ENCODE data around the gene SLC28A3.

Gene SLC28A3

GRCh38 chr9:84261070-84261746 lies 79.3 kb downstream of the SLC28A3 start:
- Mint-ChIP-seq H3K9me3 (ENCODE audit: low read depth) (no peaks in the 10 kb centered on the region), H3K27me3 (peaks cover 1% of the 10 kb centered on the region), H3K27ac (no peak overlapping the region), H3K4me3 (no peak overlapping the region), H3K4me1 (ENCODE audit: low read depth) (peaks cover 8% of the 10 kb centered on the region), H3K36me3 (no peaks in the 10 kb centered on the region)

DNA sequence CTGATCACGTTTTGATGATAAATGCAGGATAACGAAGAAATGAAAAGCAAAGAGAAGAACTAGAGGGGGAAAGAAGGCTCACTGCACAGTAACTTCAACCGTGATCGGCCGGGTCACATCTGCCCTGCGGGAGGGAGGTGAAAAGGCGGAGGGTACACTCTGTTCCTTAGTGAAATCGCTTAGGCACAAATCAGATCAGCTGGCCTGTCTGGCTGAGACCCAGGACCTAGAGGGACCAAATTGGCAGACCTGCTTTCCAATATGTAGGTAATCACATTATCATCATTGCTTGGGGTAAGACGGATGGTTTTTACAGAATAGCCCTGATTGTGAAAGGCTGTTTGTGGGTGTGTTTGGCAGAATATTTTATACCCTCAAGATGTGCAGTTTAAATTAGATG lies 82.2 kb downstream of the SLC28A3 start:
- H3K27me3 Mint-ChIP-seq = peaks cover 1% of the 10 kb centered on the region
- no peak overlapping the region for H3K27ac Mint-ChIP-seq
- H3K4me3 Mint-ChIP-seq = no peak overlapping the region
- H3K4me1 Mint-ChIP-seq (ENCODE audit: low read depth) = peaks cover 4% of the 10 kb centered on the region
- no peaks in the 10 kb centered on the region for H3K9me3 Mint-ChIP-seq (ENCODE audit: low read depth)
- no peaks in the 10 kb centered on the region for H3K36me3 Mint-ChIP-seq

GRCh38 chr9:84255696-84256095 lies 84.9 kb downstream of the SLC28A3 start:
- Mint-ChIP-seq H3K36me3 (no peaks in the 10 kb centered on the region), H3K27me3 (no peaks in the 10 kb centered on the region), H3K9me3 (ENCODE audit: low read depth) (no peaks in the 10 kb centered on the region), H3K27ac (no peak overlapping the region), H3K4me3 (no peak overlapping the region), H3K4me1 (ENCODE audit: low read depth) (no peaks in the 10 kb centered on the region)

DNA sequence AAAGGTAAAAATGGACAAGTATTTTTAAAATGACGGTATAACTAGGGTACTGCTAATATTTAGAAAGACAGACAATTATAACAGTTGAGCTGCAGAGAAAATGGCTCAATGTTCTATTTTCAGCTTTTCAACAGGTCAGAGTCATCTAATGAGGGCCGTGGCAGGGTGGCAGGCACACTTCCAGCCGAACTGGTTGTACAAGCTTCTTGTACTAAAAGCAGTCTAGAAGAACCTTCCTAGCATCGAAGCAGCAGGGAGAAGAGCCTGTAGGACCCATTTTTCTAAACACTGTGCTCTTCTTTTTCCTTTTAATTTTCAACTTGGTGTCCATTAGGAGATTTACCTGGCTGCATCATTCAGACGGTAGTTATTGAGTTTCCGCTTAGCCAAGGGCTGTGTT lies 85.6 kb downstream of the SLC28A3 start:
- no peaks in the 10 kb centered on the region for H3K27me3 Mint-ChIP-seq
- H3K36me3 Mint-ChIP-seq = no peaks in the 10 kb centered on the region
- H3K27ac Mint-ChIP-seq = no peak overlapping the region

DNA sequence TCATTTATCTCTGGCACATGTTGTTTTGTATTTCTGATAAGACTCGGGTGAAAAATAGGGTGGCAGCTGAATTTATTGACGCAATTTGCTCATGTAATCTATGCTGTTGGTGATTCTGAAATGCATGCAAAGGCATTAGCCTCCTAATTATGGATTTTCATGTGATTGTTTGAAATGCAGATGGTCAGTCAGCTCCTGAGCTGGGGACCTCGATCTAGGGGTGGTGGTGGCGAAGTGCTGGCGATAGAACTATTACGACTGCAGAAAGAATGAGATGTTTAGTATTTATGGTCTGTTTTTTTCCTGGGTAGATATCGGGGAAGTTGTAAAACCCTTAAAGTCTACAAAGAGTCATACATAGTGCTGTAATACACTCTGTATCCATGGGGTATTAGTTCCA lies 88.6 kb downstream of the SLC28A3 start:
- Mint-ChIP-seq H3K4me3 (no peak overlapping the region), H3K36me3 (peaks cover 2% of the 10 kb centered on the region), H3K4me1 (ENCODE audit: low read depth) (no peaks in the 10 kb centered on the region), H3K27me3 (no peaks in the 10 kb centered on the region), H3K9me3 (ENCODE audit: low read depth) (no peaks in the 10 kb centered on the region), H3K27ac (no peak overlapping the region)

More for the DNA sequence above, 85.6 kb downstream of the SLC28A3 start:
- Mint-ChIP-seq H3K9me3 (ENCODE audit: low read depth) (no peaks in the 10 kb centered on the region), H3K4me1 (ENCODE audit: low read depth) (no peaks in the 10 kb centered on the region), H3K4me3 (no peak overlapping the region)

DNA sequence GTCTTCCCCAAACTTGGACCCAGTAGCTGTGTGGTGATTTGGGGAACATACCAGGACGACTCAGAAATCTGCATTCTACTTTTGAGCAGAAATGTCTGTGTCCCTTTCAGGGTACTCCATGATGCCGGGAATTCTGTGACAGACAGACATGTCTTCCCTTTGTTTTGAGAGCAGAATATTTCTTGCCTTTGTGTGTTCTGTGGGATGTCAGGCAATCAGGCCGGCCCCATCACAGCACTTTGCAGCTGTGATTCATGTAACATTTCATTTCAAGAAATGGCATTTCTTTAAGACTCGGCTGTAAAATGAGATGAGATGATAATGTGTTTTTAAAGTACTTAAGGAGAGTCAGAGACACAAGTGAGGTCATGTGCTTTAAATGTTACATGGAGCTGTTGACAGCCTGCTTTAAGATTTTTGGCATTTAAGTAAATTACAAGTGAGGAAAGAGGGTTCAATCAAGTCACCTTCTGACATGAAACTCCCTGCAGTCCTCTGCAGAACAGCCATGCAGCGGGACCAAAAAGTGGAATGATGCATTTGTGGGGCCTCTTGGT lies 98.7 kb downstream of the SLC28A3 start:
- H3K27ac Mint-ChIP-seq = no peak overlapping the region
- H3K4me3 Mint-ChIP-seq = no peak overlapping the region
- no peaks in the 10 kb centered on the region for H3K9me3 Mint-ChIP-seq (ENCODE audit: low read depth)
- peaks cover 2% of the 10 kb centered on the region for H3K27me3 Mint-ChIP-seq
- H3K36me3 Mint-ChIP-seq = no peaks in the 10 kb centered on the region
- H3K4me1 Mint-ChIP-seq (ENCODE audit: low read depth) = no peaks in the 10 kb centered on the region

DNA sequence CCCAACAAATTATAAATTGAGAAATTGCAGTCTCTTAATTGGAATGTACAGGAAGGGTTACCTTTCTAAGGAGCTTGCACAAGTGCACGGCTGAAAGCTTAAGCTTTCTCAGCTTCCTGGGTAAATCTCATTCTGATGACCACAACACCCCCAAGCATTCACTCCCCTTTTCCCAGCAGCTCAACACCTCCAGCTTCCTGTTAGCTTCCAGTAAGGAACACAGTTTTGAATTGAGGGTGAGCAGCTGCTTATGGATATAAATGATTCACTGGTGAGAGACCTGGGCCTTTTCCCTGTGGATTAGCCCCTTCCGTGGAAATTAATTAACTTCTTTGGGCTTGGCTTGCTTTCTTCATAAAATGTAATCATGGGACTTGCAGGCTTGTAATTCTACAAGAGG lies 101.2 kb downstream of the SLC28A3 start:
- Mint-ChIP-seq H3K36me3 (no peaks in the 10 kb centered on the region), H3K4me3 (no peak overlapping the region), H3K9me3 (ENCODE audit: low read depth) (no peaks in the 10 kb centered on the region), H3K4me1 (ENCODE audit: low read depth) (no peaks in the 10 kb centered on the region), H3K27ac (no peak overlapping the region), H3K27me3 (peaks cover 2% of the 10 kb centered on the region)

DNA sequence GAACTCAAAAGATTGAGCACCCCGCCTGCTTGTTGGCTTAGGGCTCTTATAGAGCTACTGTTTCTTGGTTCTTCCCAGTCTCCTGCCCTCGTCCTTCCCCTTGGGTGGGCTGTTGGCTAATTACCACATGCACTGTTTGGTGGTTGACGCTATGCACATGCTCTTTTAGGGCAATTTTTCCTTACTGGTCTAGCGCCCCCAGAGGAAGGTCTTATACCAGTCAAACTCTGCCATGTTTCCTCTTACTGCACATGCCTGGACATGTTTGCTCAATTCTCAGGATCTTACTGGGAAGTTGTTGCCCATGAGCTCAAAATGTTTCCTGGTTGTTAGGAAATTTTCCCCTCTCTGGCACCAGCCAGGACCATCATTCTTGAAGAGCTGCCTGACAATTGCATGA lies 101.9 kb downstream of the SLC28A3 start:
- H3K4me1 Mint-ChIP-seq (ENCODE audit: low read depth) = no peaks in the 10 kb centered on the region

GRCh38 chr9:84235511-84235910 lies 105.0 kb downstream of the SLC28A3 start:
- Mint-ChIP-seq H3K4me3 (no peak overlapping the region), H3K36me3 (no peaks in the 10 kb centered on the region), H3K27ac (no peak overlapping the region), H3K9me3 (ENCODE audit: low read depth) (no peaks in the 10 kb centered on the region), H3K4me1 (ENCODE audit: low read depth) (no peaks in the 10 kb centered on the region), H3K27me3 (peaks cover 2% of the 10 kb centered on the region)

More for the DNA sequence above, 101.9 kb downstream of the SLC28A3 start:
- Mint-ChIP-seq H3K27ac (no peak overlapping the region), H3K27me3 (peaks cover 2% of the 10 kb centered on the region), H3K36me3 (no peaks in the 10 kb centered on the region), H3K9me3 (ENCODE audit: low read depth) (no peaks in the 10 kb centered on the region), H3K4me3 (no peak overlapping the region)

DNA sequence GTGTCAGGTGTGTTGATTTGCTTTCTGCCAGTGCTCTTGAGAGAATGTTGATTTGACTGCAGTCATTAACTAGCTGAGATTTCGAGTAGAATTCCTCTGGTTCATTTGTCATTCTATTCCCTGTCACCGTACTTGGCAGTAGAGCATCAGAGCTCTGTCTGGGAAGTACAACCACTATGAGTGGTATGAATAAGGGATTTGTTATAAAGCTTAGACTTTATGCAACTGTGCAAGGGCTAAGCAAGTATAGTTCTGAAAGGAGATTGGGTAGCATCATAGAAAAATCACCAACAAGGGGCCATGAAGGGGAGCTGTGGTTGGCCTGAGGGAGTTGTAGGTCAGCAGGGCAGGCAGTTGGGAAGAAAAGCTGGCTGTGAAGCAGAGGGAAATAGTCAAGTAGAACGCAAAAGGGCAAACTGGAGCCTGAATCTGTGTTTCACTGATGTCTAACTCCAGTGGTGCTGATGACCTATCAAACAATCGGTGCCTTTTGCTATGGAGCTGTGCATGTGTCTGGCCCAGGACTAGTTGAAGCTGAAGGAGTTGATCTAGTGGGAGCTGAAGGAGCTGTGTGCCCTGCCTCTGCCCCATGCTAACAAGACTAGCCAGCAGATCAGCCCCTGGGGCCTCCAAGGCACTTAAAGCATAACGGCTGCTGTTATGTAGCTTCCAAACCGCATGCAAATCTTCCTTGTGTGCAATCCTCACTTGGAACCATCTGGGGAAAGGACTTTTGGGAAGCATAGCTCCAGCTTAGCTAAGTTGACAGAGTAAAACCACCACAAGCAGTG lies 110.0 kb downstream of the SLC28A3 start:
- H3K27ac Mint-ChIP-seq = no peak overlapping the region
- no peak overlapping the region for H3K4me3 Mint-ChIP-seq
- no peaks in the 10 kb centered on the region for H3K4me1 Mint-ChIP-seq (ENCODE audit: low read depth)
- no peaks in the 10 kb centered on the region for H3K27me3 Mint-ChIP-seq
- no peaks in the 10 kb centered on the region for H3K9me3 Mint-ChIP-seq (ENCODE audit: low read depth)
- no peaks in the 10 kb centered on the region for H3K36me3 Mint-ChIP-seq

DNA sequence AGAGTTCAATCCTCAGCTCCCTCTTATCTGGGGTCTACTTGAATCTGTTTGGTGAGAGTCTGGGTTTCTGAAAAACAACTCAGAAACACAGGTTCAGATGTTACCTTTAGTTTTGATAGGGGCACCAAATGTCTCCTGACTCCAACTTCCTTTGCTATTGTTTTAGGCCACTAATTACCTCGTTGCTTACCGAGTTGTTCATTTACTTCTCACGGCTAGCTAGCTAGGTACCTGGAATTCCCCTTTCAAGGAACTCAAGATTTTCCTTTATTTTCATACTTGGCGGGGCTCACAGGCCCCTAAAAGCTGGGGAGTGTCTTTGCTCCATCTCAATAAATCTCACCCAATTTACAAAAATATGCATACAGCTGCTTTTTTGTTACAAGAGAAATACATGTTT lies 111.4 kb downstream of the SLC28A3 start:
- no peaks in the 10 kb centered on the region for H3K4me1 Mint-ChIP-seq (ENCODE audit: low read depth)
- H3K9me3 Mint-ChIP-seq (ENCODE audit: low read depth) = no peaks in the 10 kb centered on the region
- H3K27ac Mint-ChIP-seq = no peak overlapping the region
- H3K4me3 Mint-ChIP-seq = no peak overlapping the region
- H3K36me3 Mint-ChIP-seq = no peaks in the 10 kb centered on the region
- H3K27me3 Mint-ChIP-seq = peaks cover 1% of the 10 kb centered on the region

DNA sequence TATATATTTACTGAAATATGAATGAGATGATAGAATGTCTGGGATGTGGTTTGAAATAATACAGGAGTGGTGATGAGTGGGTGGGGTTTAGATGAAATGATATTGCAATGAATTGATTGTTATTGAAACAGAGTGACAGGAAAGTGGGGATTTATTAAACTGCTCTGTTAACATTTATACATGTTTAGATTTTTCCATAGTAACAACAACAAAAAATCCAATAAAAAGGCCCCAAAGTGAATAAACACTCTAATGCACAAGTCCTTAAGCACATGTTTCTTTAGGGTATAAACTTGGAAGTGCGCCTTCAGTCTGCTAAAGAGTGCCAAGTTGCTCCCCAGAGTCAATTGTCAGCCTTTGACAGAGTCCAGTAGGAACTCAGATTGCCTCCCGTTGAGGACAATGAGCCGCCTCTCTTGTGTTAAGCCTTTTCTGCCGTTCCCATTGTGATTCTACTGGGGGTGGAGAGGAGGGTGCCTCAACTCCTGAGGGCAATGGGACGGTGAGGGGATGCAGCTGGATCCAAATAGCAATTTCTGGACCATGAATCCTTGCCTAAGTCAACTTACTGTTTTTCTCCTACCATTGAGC lies 112.3 kb downstream of the SLC28A3 start:
- Mint-ChIP-seq H3K27me3 (peaks cover 5% of the 10 kb centered on the region), H3K4me3 (no peak overlapping the region), H3K27ac (no peak overlapping the region), H3K9me3 (ENCODE audit: low read depth) (no peaks in the 10 kb centered on the region), H3K36me3 (no peaks in the 10 kb centered on the region), H3K4me1 (ENCODE audit: low read depth) (no peaks in the 10 kb centered on the region)

GRCh38 chr9:84226126-84226525 lies 114.4 kb downstream of the SLC28A3 start:
- H3K9me3 Mint-ChIP-seq (ENCODE audit: low read depth) = peaks cover 4% of the 10 kb centered on the region

More at GRCh38 chr9:84226126-84226525, 114.4 kb downstream of the SLC28A3 start:
- H3K4me1 Mint-ChIP-seq (ENCODE audit: low read depth) = no peaks in the 10 kb centered on the region
- no peak overlapping the region for H3K27ac Mint-ChIP-seq
- H3K36me3 Mint-ChIP-seq = peaks cover 3% of the 10 kb centered on the region
- H3K27me3 Mint-ChIP-seq = peaks cover 6% of the 10 kb centered on the region
- no peak overlapping the region for H3K4me3 Mint-ChIP-seq
